Measurements from ENCODE around the gene RNASE11. TPM values are rescaled to one million over a fixed set of nuclear protein-coding genes. Genes with fewer than 3 reads are reported as not detected.

RNASE11 gene
- total and polyA plus RNA-seq, 10 of the 15 experiments (the other 5 are each of a cell fraction or from before 2014, with no cell fraction given) = not detected

- TF ChIP-seq CUX1 (IDR thresholded peaks at IDR 0.05; ENCODE audit: insufficient replicate concordance, low read depth, low read length) = no peak
- no peak for TF ChIP-seq POLR2AphosphoS5 (IDR thresholded peaks at IDR 0.05; ENCODE audit: low read length)
- TF ChIP-seq SREBF2 (IDR thresholded peaks at IDR 0.05; ENCODE audit: low read length) = no peak
- TF ChIP-seq SIX5 (IDR thresholded peaks at IDR 0.05; ENCODE audit: low read depth, low read length, severe bottlenecking) = no peak
- TF ChIP-seq EZH2 (IDR thresholded peaks at IDR 0.05; ENCODE audit: borderline replicate concordance, control insufficient read depth, low read depth, low read length) = no peak
- TF ChIP-seq GATAD2B (conservative IDR thresholded peaks at IDR 0.05; ENCODE audit: low read depth) = no peak
- no peak for TF ChIP-seq SMARCA5 (IDR thresholded peaks at IDR 0.05)
Measured at GRCh38 chr14:20553024-20553423, 34.8 kb downstream of the RNASE11 start (continued).

GRCh38 chr14:20551606-20552005, 36.2 kb downstream of the RNASE11 start:
- no peak for TF ChIP-seq IRF4 (IDR thresholded peaks at IDR 0.05; ENCODE audit: low read depth, low read length)
- no peak for TF ChIP-seq JUNB (IDR thresholded peaks at IDR 0.05)
- TF ChIP-seq SIN3A (IDR thresholded peaks at IDR 0.05; ENCODE audit: low read depth, low read length) = no peak
- no peak for TF ChIP-seq SIX5 (IDR thresholded peaks at IDR 0.05; ENCODE audit: low read depth, low read length, severe bottlenecking)
- no peak for TF ChIP-seq KDM1A (IDR thresholded peaks at IDR 0.05; ENCODE audit: borderline replicate concordance)
- no peak for TF ChIP-seq FOXK2 (IDR thresholded peaks at IDR 0.05)
- no peak for TF ChIP-seq RBBP5 (conservative IDR thresholded peaks at IDR 0.05)
- no peak for TF ChIP-seq MTA3 (IDR thresholded peaks at IDR 0.05; ENCODE audit: borderline replicate concordance, low read length)
- no peak for TF ChIP-seq CEBPZ (IDR thresholded peaks at IDR 0.05; ENCODE audit: low read depth, low read length)
- TF ChIP-seq RELA (IDR thresholded peaks at IDR 0.05; ENCODE audit: borderline replicate concordance, partially characterized antibody) = no peak
- no peak for TF ChIP-seq ZBED1 (IDR thresholded peaks at IDR 0.05; ENCODE audit: borderline replicate concordance)
- TF ChIP-seq EZH2 (IDR thresholded peaks at IDR 0.05; ENCODE audit: borderline replicate concordance, control insufficient read depth, low read depth, low read length) = no peak
- Histone ChIP-seq H3K4me2 (ENCODE audit: control insufficient read depth, insufficient read depth) (no peak overlapping the region), H3K36me3 (ENCODE audit: control insufficient read depth in 2 of 2, insufficient read depth in 2 of 2, low read length in 1 of 2) (no peaks in the 10 kb centered on the region), H3K9me3 (replicated peaks; ENCODE audit: control insufficient read depth, insufficient read depth, low read length) (no peaks in the 10 kb centered on the region), H3K4me3 (no peak overlapping the region), H4K20me1 (ENCODE audit: control insufficient read depth, insufficient read depth) (no peaks in the 10 kb centered on the region), H3K9ac (ENCODE audit: control insufficient read depth, insufficient read depth, low read length) (no peak overlapping the region), H3K79me2 (ENCODE audit: control insufficient read depth, insufficient read depth, low read length) (no peaks in the 10 kb centered on the region), H3K27ac (ENCODE audit: control insufficient read depth, insufficient read depth) (no peak overlapping the region), H3K4me1 (ENCODE audit: control insufficient read depth, insufficient read depth, low read length) (no peaks in the 10 kb centered on the region), H3K27me3 (replicated peaks in 1 of 2; ENCODE audit: control insufficient read depth in 2 of 2, insufficient read depth in 2 of 2, low read length in 1 of 2) (no peaks in the 10 kb centered on the region), H2AFZ (ENCODE audit: control insufficient read depth, low read depth, low read length) (no peak overlapping the region)
- ATAC-seq = no peak
- WGBS (ENCODE audit: insufficient coverage, insufficient replicate concordance, low lambda C conversion rate, missing lambda C conversion rate) = 80% methylated on average over 3 of the region's 3 CpGs
- ChIA-PET CTCF (interaction anchor here (1.2 kb wide), 1 partner anchor 224 kb away, joined by 3 read pairs; no protein-coding TSS in a partner anchor), POLR2A (no interaction called here), SMC1A (ENCODE audit: uncharacterized antibody, unreplicated experiment) (interaction anchor here (1.2 kb wide), 1 partner anchor 15 kb away, joined by 4 read pairs; no protein-coding TSS in a partner anchor), RAD21 (ENCODE audit: unreplicated experiment) (no interaction called here)
- intact Hi-C loops (cut with micrococcal nuclease; ENCODE audit: unreplicated experiment) = no loop called here
- BruUV-seq (replicated peaks) = no TSS peak
- no peak for DNase-seq (ENCODE audit: low read depth, low spot score)
- no peak for FAIRE-seq
- in situ Hi-C loops (cut with MboI) = no loop called here
